C4-2B (cell line): Measurements from ENCODE around the gene SLC6A2.

ENCODE experiments used
- ZFX ChIP-seq: fragments of 450-650 bp; IDR thresholded peaks from 2 replicates; pipeline ENCODE4 v1.6.1; 2017
- TF ChIP-seq, protein P1 (sequence below): fragments of 450-650 bp; conservative IDR thresholded peaks from 2 replicates; pipeline ENCODE4 v1.5.1; 2017; ENCODE audit warnings: mild to moderate bottlenecking

GRCh38 chr16:55658898-55659420 is 3.2 kb downstream of the SLC6A2 start:
- TF ChIP-seq, protein P1, sequence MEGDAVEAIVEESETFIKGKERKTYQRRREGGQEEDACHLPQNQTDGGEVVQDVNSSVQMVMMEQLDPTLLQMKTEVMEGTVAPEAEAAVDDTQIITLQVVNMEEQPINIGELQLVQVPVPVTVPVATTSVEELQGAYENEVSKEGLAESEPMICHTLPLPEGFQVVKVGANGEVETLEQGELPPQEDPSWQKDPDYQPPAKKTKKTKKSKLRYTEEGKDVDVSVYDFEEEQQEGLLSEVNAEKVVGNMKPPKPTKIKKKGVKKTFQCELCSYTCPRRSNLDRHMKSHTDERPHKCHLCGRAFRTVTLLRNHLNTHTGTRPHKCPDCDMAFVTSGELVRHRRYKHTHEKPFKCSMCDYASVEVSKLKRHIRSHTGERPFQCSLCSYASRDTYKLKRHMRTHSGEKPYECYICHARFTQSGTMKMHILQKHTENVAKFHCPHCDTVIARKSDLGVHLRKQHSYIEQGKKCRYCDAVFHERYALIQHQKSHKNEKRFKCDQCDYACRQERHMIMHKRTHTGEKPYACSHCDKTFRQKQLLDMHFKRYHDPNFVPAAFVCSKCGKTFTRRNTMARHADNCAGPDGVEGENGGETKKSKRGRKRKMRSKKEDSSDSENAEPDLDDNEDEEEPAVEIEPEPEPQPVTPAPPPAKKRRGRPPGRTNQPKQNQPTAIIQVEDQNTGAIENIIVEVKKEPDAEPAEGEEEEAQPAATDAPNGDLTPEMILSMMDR: no peak
- TF ChIP-seq ZFX: no peak
